ENCODE data around the gene NEK10.

Gene NEK10

DNA sequence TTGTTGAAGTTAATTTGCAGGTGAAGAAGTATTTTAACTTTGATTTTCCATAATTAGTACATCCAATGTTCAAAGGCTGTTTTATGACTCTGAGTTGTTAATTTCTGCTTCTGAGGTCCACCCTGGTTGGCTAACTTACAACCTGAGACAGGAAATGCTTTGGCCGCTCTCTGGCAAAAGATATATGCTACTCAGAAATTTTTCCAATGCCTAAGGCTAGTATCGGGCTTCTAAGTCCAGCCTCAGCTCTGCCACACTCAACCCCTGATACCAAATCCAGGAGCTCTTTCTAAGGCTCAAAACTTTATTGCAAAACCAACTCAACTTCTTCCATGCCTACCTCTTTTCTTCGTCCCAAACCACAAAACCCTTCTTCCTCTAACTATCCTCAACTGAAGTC, 192.9 kb downstream of the NEK10 start:
- no peak for DNase-seq (ENCODE audit: low read depth in 2 of 2)

DNA sequence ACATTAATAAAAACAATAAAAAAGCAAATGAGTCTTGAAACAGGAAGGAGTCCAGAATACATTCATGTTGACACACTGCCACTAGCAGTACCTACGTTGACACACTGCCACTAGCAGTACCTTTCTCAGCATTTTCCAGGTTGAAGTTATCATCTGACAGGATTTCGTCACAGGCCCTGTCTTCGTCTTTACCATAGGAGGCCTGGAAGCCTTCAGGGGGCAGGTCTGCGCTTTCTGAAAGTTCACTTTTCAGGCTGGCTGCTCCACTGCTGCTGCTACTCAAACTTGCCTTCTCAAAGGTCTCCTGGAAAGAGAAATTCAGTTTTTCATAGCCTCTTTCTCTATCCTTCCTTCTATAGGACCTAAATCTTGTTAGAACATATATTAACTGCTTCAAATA, 194.7 kb downstream of the NEK10 start:
- DNase-seq (ENCODE audit: low read depth in 2 of 2) = no peak

DNA sequence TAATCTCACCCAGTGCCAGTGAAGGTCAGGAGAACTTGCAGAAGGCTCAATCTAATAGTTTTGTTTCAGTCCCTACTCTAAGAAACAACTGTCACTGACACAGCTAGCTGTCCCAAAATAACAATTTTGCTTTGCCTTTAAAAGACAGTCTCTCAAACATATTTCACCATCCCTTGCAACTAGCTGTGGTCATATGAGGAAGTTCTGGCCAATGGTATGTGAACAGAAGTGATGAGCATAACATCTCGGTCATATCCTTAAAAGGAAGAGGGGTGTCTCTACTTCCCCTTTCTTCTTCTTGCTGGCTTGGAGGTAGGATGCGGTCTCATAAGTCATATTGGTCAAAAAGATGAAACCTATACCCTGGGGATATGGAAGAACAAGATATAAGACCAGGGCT, 198.1 kb downstream of the NEK10 start:
- no peak for DNase-seq (ENCODE audit: low read depth in 2 of 2)

- no peak for DNase-seq (ENCODE audit: low read depth in 2 of 2)
These were observed 202.3 kb downstream of the NEK10 start for GRCh38 chr3:27166888-27167287.

- no peak for DNase-seq (ENCODE audit: low read depth in 2 of 2)
These were observed 203.9 kb downstream of the NEK10 start for GRCh38 chr3:27165321-27165721.

DNA sequence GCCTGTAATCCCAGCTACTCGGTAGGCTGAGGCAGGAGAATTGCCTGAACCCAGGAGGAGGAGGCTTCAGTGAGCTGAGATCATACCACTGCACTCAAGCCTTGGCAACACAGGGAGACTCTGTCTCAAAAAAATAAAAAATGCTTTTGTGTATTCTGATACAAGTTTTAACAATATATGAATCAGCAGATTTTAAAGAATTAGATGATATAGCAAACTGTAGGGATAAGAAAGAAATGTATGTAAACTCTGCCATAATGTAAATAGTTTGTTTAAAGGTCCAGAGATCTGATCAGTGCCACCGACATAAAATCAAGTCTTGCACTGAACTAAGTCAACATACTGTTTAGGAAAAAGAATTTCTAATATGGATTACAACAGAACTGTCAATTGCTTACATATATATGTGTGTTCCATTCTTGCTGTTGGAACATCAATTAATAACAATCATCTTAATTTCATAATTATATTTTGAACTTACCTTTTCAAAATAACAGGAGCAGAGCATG, 208.3 kb downstream of the NEK10 start:
- no peak for DNase-seq (ENCODE audit: low read depth in 2 of 2)

- DNase-seq (ENCODE audit: low read depth in 2 of 2) = no peak
These were observed 209.0 kb downstream of the NEK10 start for GRCh38 chr3:27160146-27160545.

- DNase-seq (ENCODE audit: low read depth in 2 of 2) = no peak
These were observed 222.0 kb downstream of the NEK10 start for GRCh38 chr3:27147215-27147614.

- no peak for DNase-seq (ENCODE audit: low read depth in 2 of 2)
These were observed 222.4 kb downstream of the NEK10 start for GRCh38 chr3:27146786-27147185.

- DNase-seq (ENCODE audit: low read depth in 2 of 2) = no peak
These were observed 223.5 kb downstream of the NEK10 start for GRCh38 chr3:27145719-27146118.

DNA sequence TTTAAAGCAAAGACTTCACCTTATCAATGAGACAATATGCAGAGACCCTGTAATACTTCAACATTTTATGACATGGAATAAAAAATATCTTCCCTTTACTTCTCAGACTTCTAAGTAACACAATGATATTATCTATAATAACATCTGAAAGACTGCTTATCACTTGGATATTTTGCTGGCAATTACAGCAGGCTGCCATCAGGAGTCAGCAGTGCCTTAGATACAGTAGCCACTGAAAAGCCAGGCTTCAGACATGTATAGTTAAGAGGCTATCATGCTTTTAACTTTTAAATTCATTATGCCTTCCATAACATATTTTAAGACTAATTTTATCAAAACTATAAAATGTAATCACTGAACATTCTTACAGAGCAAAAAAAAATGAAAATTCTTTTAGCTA, 227.5 kb downstream of the NEK10 start:
- no peak for DNase-seq (ENCODE audit: low read depth in 2 of 2)

- no peak for DNase-seq (ENCODE audit: low read depth in 2 of 2)
These were observed 230.6 kb downstream of the NEK10 start for GRCh38 chr3:27138562-27138961.

GRCh38 chr3:27138005-27138404, 231.2 kb downstream of the NEK10 start:
- DNase-seq (ENCODE audit: low read depth in 2 of 2) = no peak

GRCh38 chr3:27134171-27134796, 234.9 kb downstream of the NEK10 start:
- DNase-seq (ENCODE audit: low read depth in 2 of 2) = peak; percentile 27 to 45

GRCh38 chr3:27133060-27133459, 236.1 kb downstream of the NEK10 start:
- no peak for DNase-seq (ENCODE audit: low read depth in 2 of 2)

GRCh38 chr3:27130796-27131195, 238.4 kb downstream of the NEK10 start:
- DNase-seq (ENCODE audit: low read depth in 2 of 2) = no peak

GRCh38 chr3:27127879-27128278, 241.3 kb downstream of the NEK10 start:
- DNase-seq (ENCODE audit: low read depth in 2 of 2) = no peak

GRCh38 chr3:27127195-27127594, 242.0 kb downstream of the NEK10 start:
- DNase-seq (ENCODE audit: low read depth in 2 of 2) = no peak

GRCh38 chr3:27125821-27126501, 243.2 kb downstream of the NEK10 start:
- no peak for DNase-seq (ENCODE audit: low read depth in 2 of 2)

- no peak for DNase-seq (ENCODE audit: low read depth in 2 of 2)
These were observed 249.5 kb downstream of the NEK10 start for GRCh38 chr3:27119639-27120038.

DNA sequence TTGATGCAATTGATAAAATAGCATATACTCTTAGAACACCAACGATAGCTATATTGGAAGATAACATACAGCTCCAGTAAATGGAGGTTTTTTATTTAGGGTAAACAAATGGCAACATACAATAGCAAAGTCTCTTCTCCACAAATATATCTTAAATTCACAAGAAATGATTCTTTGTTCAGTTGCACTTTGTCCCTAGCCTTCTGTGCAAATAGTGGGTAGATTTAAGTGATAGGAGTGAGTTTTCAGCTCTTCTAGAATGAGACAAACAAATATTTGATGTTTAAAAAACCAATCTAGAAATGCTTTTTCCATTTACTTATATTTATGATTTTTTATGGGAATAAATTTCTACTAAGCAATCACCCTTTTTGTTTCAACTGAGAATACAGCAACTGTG, 253.8 kb downstream of the NEK10 start:
- DNase-seq (ENCODE audit: low read depth in 2 of 2) = no peak

GRCh38 chr3:27114684-27115083, 254.5 kb downstream of the NEK10 start:
- DNase-seq (ENCODE audit: low read depth in 2 of 2) = no peak

GRCh38 chr3:27114129-27114528, 255.1 kb downstream of the NEK10 start:
- DNase-seq (ENCODE audit: low read depth in 2 of 2) = no peak

DNA sequence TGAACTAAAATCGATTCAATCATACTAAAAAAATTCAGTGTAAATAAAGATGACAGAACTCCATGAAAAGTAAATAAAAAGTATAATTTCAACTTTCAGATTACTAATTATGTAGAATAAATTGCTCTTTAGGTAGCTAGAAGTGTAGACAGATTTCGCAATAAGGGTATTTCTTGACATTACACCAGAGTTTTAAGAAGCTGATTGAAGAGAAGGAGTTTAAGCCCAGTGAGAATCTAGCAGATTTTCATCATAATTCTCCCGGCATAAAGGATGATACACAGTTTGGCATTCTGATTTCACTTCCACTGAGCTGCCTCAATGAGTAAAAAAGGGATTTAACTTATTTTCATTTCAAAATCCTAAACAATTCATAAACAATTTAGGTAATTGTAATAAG, 259.2 kb downstream of the NEK10 start:
- DNase-seq (ENCODE audit: low read depth in 2 of 2) = no peak

Data from stimulated activated CD8-positive, alpha-beta memory T cell treated with anti-CD3 and anti-CD28 coated beads, Interleukin-7, amount 100 ng/mL, for 4 hours (primary cell).